Activated B cell treated with CpG ODN at 0.5 μM for 24 hours (primary cell): ENCODE results near the gene SLC5A6. TPM values are rescaled to one million over a fixed set of nuclear protein-coding genes. Genes with fewer than 3 reads are reported as not detected.

Experiments
- ATAC-seq: fragments of 200-7000 bp; cut with Tn5 transposase; one replicate; pipeline ENCODE4 v1.10.0; 2021; ENCODE audit warnings: low read depth, mild to moderate bottlenecking, moderate library complexity
- CTCF ChIA-PET: fragments of 350-600 bp; sonication (Branson Sonifier 250); formaldehyde crosslinking; loops from one replicate; lab custom pipeline; 2021; ENCODE audit warnings: antibody characterized with exemption; lab: Charles Lee
- POLR2A ChIA-PET: fragments of 350-600 bp; sonication (Branson Sonifier 250); formaldehyde crosslinking; loops from one replicate; lab custom pipeline; 2021; ENCODE audit warnings: antibody characterized with exemption; lab: Charles Lee
- DNase-seq: peaks from one replicate; pipeline ENCODE4 v3.0.0; 2022
- H3K27ac Mint-ChIP-seq: one replicate; pipeline ENCODE4 v1.8.0; 2020; ENCODE audit warnings: mixed read lengths
- H3K27me3 Mint-ChIP-seq: one replicate; pipeline ENCODE4 v1.8.0; 2021; ENCODE audit warnings: mixed read lengths
- H3K36me3 Mint-ChIP-seq: one replicate; pipeline ENCODE4 v1.8.0; 2021; ENCODE audit warnings: low read depth, mixed read lengths
- H3K4me1 Mint-ChIP-seq: one replicate; pipeline ENCODE4 v1.8.0; 2021; ENCODE audit warnings: mixed read lengths
- H3K4me3 Mint-ChIP-seq: one replicate; pipeline ENCODE4 v1.8.0; 2020; ENCODE audit warnings: mild to moderate bottlenecking, mixed read lengths
- H3K9me3 Mint-ChIP-seq: one replicate; pipeline ENCODE4 v1.8.0; 2020; ENCODE audit warnings: mixed read lengths
- intact Hi-C: fragments of 100-400 bp; cut with micrococcal nuclease; formaldehyde crosslinking; loops from one replicate; pipeline ENCODE4 v1.15.1; 2024
- total RNA-seq: library from RNA; stranded (reverse); gene quantifications from 2 replicates; pipeline ENCODE4 v1.2.3, GENCODE V29; 2022
- TF ChIP-seq, protein P1 (sequence below): fragments of 200-600 bp; IDR thresholded peaks from one replicate; pipeline ENCODE4 v1.8.0; 2022; ENCODE audit warnings: antibody characterized with exemption, mild to moderate bottlenecking

Gene SLC5A6
- total RNA-seq, 1 donor from 2014 or later = 69.9 TPM

DNA sequence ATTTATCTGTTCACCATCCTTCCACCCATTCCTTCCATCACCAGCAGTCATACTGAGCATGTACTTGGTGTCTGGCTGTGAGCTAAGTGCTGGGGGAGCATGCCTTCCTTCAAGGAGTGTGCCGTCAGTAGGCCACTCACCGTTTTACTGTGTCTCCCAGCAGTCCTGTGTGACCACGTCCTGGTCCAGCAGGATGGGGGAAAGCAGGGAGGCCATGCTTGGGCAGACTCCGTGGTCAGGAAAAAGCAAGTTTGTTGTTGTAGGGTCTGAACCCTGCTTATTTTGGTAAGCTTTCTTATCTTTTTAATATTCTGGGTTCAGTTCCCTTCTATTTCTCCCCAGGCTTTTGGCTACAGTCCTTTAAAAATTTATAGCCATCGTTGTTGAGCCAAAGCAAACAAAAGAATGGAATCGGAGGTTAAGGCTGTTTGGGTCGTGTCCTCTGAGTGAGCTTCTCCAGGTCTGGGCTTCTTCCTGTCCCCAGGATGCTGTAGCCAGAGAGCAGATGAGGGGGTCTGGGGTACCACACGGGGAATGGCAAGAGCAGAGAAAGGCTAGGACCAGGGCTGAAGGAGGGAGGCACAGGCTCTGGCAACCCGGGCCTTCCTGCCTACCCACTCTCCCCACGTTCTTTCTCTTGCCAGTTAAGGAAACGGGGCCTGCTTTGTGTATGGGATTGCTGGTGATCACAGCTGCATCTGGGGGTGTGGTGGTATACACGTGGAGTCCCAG lies 37.3 kb upstream of the SLC5A6 start:
- POLR2A ChIA-PET = no interaction called here
- no peak overlapping the region for H3K27ac Mint-ChIP-seq

DNA sequence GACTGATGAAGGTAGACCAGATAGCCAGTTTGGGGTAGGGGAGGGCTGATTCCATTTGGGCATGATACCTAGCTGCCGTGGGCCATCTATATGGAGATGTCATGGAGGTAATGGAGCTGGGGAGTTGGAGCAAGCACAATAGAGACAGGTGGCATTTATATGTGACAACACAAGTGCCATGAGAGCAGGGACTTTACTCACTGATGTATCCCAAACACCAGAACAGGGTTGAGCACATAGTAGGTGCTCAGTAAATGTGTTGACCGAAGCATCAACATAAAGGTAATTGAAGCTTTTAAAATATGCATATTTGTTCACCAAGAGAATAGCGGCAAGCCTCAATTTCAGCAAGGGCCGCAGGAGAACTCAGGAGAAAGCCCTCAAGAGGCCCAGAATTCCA lies 35.8 kb upstream of the SLC5A6 start:
- H3K4me3 Mint-ChIP-seq = no peak overlapping the region

More for the DNA sequence above, 37.3 kb upstream of the SLC5A6 start:
- no peaks in the 10 kb centered on the region for H3K4me1 Mint-ChIP-seq
- H3K4me3 Mint-ChIP-seq = no peak overlapping the region
- no peaks in the 10 kb centered on the region for H3K9me3 Mint-ChIP-seq
- peaks cover 12% of the 10 kb centered on the region for H3K27me3 Mint-ChIP-seq
- H3K36me3 Mint-ChIP-seq = peaks cover 3% of the 10 kb centered on the region
- no peak for DNase-seq
- intact Hi-C loops = no loop called here
- CTCF ChIA-PET = interaction anchor here (1.1 to 1.2 kb wide), 2 partner anchors 31 to 54 kb away, joined by 3 to 4 read pairs; no protein-coding TSS in a partner anchor
- TF ChIP-seq, protein P1, sequence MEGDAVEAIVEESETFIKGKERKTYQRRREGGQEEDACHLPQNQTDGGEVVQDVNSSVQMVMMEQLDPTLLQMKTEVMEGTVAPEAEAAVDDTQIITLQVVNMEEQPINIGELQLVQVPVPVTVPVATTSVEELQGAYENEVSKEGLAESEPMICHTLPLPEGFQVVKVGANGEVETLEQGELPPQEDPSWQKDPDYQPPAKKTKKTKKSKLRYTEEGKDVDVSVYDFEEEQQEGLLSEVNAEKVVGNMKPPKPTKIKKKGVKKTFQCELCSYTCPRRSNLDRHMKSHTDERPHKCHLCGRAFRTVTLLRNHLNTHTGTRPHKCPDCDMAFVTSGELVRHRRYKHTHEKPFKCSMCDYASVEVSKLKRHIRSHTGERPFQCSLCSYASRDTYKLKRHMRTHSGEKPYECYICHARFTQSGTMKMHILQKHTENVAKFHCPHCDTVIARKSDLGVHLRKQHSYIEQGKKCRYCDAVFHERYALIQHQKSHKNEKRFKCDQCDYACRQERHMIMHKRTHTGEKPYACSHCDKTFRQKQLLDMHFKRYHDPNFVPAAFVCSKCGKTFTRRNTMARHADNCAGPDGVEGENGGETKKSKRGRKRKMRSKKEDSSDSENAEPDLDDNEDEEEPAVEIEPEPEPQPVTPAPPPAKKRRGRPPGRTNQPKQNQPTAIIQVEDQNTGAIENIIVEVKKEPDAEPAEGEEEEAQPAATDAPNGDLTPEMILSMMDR = no peak
- no peak for ATAC-seq

DNA sequence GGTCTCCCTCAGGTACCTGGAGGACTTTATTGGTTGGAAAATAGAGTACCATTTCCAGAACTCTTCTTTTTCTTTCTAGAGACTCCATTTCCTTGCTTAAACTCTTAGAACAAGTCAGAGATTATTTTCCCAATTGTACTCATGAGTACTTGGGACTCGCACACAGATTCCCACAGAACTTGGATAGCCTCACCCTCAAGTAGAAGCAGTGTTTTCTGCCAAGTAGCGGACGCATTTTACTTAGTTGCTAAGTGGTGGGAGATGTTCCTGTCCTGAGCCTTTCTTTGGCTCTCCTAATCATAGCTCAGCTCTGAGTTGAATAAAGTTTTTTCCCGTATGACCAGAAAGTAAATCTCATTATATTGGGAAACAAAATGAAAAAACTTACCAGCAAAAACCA lies 33.6 kb upstream of the SLC5A6 start:
- H3K27me3 Mint-ChIP-seq = peaks cover 5% of the 10 kb centered on the region
- POLR2A ChIA-PET = no interaction called here
- TF ChIP-seq, protein P1 = no peak
- CTCF ChIA-PET = no interaction called here
- intact Hi-C loops = no loop called here
- no peak overlapping the region for H3K4me3 Mint-ChIP-seq
- no peak for ATAC-seq
- no peaks in the 10 kb centered on the region for H3K9me3 Mint-ChIP-seq
- H3K4me1 Mint-ChIP-seq = no peaks in the 10 kb centered on the region
- H3K27ac Mint-ChIP-seq = no peak overlapping the region
- DNase-seq = no peak
- H3K36me3 Mint-ChIP-seq = peaks cover 40% of the 10 kb centered on the region

More for the DNA sequence above, 35.8 kb upstream of the SLC5A6 start:
- H3K4me1 Mint-ChIP-seq = no peaks in the 10 kb centered on the region
- DNase-seq = no peak
- no peak overlapping the region for H3K27ac Mint-ChIP-seq
- no peak for ATAC-seq
- CTCF ChIA-PET = no interaction called here
- H3K9me3 Mint-ChIP-seq = no peaks in the 10 kb centered on the region
- peaks cover 17% of the 10 kb centered on the region for H3K36me3 Mint-ChIP-seq
- TF ChIP-seq, protein P1 = no peak
- POLR2A ChIA-PET = no interaction called here
- intact Hi-C loops = no loop called here
- H3K27me3 Mint-ChIP-seq = peaks cover 12% of the 10 kb centered on the region

DNA sequence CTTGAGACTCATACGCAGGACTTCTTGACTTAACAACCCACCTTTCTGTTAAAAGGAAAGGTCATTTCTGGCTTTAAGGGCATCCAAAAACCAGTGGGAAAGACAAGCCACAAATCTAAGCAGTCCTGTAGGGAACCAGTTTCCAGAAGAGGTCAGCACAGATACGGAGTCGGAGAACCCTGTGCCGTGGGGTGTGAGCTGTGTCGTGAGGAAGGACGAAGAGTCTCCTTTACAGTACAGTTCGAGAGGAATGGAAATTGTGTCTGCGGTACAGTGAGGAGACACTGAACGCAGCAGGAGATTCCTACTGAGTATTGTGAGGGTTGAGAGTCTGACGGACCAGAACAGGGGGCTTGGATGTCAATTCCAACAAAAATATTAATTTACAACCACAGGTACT lies 33.0 kb upstream of the SLC5A6 start:
- Mint-ChIP-seq H3K27ac (no peak overlapping the region), H3K4me1 (no peaks in the 10 kb centered on the region), H3K9me3 (no peaks in the 10 kb centered on the region), H3K4me3 (no peak overlapping the region), H3K27me3 (peaks cover 3% of the 10 kb centered on the region), H3K36me3 (peaks cover 45% of the 10 kb centered on the region)
- intact Hi-C loops = no loop called here
- TF ChIP-seq, protein P1 = no peak
- ATAC-seq (no peak), DNase-seq (no peak)
- CTCF ChIA-PET = no interaction called here
- POLR2A ChIA-PET = interaction anchor here (0.7 kb wide), 1 partner anchor 155 kb away, joined by 9 read pairs; no protein-coding TSS in a partner anchor

DNA sequence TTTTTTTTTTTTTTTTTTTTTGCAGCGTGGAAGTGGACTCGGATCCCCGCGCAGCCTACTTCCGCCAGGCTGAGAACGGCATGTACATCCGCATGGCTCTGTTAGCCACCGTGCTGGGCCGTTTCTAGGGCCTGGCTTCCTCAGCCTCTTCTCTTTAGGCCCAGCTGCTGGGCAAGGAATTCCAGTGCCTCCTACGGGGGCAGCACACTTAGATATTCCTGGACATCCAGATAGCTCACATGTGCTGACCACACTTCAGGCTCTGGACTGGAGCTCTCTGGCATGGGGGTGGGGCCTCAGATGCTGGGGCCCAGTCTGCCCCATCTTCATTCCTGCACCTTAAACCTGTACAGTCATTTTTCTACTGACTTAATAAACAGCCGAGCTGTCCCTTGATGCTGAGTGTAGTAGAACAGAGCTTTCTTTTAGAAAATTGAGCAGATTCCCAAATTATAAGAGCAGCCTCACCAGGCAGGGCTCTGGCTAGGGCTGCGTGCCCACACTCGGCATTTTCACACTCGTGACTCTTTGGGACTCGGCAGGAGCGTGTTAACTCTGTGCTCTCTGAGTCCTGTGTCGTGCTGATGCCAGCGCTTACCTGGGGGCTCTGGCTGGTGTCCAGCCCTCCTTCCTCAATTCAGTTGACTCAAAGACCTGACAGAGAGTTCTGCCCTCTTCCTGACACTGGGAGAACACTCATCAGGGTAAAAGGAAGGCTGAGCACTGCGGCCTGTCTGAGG lies 31.5 kb upstream of the SLC5A6 start:
- intact Hi-C loops = no loop called here
- ATAC-seq (no peak), DNase-seq (no peak)
- Mint-ChIP-seq H3K4me1 (no peaks in the 10 kb centered on the region), H3K36me3 (peaks cover 60% of the 10 kb centered on the region), H3K27me3 (peaks cover 3% of the 10 kb centered on the region), H3K9me3 (no peaks in the 10 kb centered on the region), H3K4me3 (no peak overlapping the region), H3K27ac (no peak overlapping the region)
- ChIA-PET CTCF (no interaction called here), POLR2A (no interaction called here)
- TF ChIP-seq, protein P1 = no peak
